K562 (cell line): ENCODE measurements around the gene FABP2. TPM values are rescaled to one million over a fixed set of nuclear protein-coding genes. Genes with fewer than 3 reads are reported as not detected.
"Not testable (repeated sequence)": the region's sequence is repeated elsewhere in the genome, so short reads cannot be mapped to it uniquely, and the experiment has no call there.

Experiments used
- ATAC-seq: fragments of 200-7000 bp; cut with Tn5 transposase; 3 replicates; pipeline ENCODE4 v1.9.1; 2020; ENCODE audit warnings: moderate library complexity
- BruUV-seq: library from RNA; stranded (reverse); fragments of 400-500 nt; replicated peaks from 2 replicates; lab custom pipeline; 2021; lab: Mats Ljungman, UMichigan
- CTCF ChIA-PET: fragments of 300-600 bp; formaldehyde crosslinking; extraction: SDS; loops from one replicate; lab custom pipeline; 2021; ENCODE audit warnings: low intra/inter-chr PET ratio; lab: Yijun Ruan, JAX
- POLR2A ChIA-PET: fragments of 300-600, 350-650 bp; sonication (Branson Sonifier 250); formaldehyde crosslinking; extraction: SDS; loops from one replicate; lab custom pipeline; 2021; ENCODE audit warnings: antibody characterized with exemption, inconsistent platforms; lab: Yijun Ruan, JAX
- DNase-seq, 4 experiments: peaks; one replicate each; pipeline versions ENCODE4 v3.0.0 to v3.0.0-alpha.2; 2011 to 2018; ENCODE audit warnings: low spot score in 3 of 4, mixed read lengths in 3 of 4; ENCODE audit errors: extremely low read depth in 1 of 4
- FAIRE-seq: peaks from 2 replicates; lab custom pipeline; 2011; peaks lifted over from hg19 to GRCh38; lab: Jason Lieb, UNC
- H2AFZ ChIP-seq: 2 replicates; pipeline ENCODE4 v1.6.0; 2011; ENCODE audit warnings: low read depth, low read length, control low read depth, inconsistent platforms
- H3K27ac ChIP-seq: fragments of 200-600 bp; 3 replicates; pipeline ENCODE4 v1.8.0; 2011; ENCODE audit warnings: low read depth, mild to moderate bottlenecking, control low read depth, inconsistent platforms, low read length, moderate library complexity, mixed read lengths; ENCODE audit errors: extremely low read depth
- H3K27me3 ChIP-seq, 2 experiments: fragments of 300-600 bp in 1 of 2; 2 replicates in 1 of 2; 3 replicates in 1 of 2; pipeline versions ENCODE4 v1.6.0 to v1.8.0; 2011; ENCODE audit warnings: inconsistent platforms in 2 of 2, low read length in 2 of 2, mild to moderate bottlenecking in 1 of 2, mixed read lengths in 1 of 2, moderate library complexity in 1 of 2; ENCODE audit not compliant: control insufficient read depth in 2 of 2, insufficient read depth in 2 of 2
- H3K36me3 ChIP-seq: fragments of 300-600 bp; 3 replicates; pipeline ENCODE4 v1.8.0; 2011; ENCODE audit warnings: mild to moderate bottlenecking, low read length, inconsistent platforms; ENCODE audit not compliant: control insufficient read depth, insufficient read depth
- H3K4me1 ChIP-seq, 2 experiments: fragments of 200-600 bp in 1 of 2; replicated peaks in 1 of 2; 2 replicates in 1 of 2; 3 replicates in 1 of 2; pipeline versions ENCODE4 v1.5.1 to v1.8.0; 2011; ENCODE audit warnings: inconsistent platforms in 2 of 2, low read length in 2 of 2, mild to moderate bottlenecking in 1 of 2, mixed read lengths in 1 of 2, moderate library complexity in 1 of 2; ENCODE audit not compliant: control insufficient read depth in 2 of 2, insufficient read depth in 2 of 2
- H3K4me2 ChIP-seq: 2 replicates; pipeline ENCODE4 v1.6.1; 2011; ENCODE audit warnings: low read length, control low read depth, inconsistent platforms, mixed read lengths; ENCODE audit not compliant: insufficient read depth
- H3K4me3 ChIP-seq: fragments of 200-600 bp; sonication (generic), shearing (Covaris generic); 2 replicates; pipeline ENCODE4 v1.5.1; 2016; ENCODE audit warnings: control low read depth, inconsistent platforms
- H3K79me2 ChIP-seq: fragments of 200-600 bp; 3 replicates; pipeline ENCODE4 v1.8.0; 2011; ENCODE audit warnings: low read length, inconsistent platforms; ENCODE audit not compliant: control insufficient read depth, insufficient read depth
- H3K9ac ChIP-seq, 2 experiments: 2 replicates each; pipeline versions ENCODE4 v1.6.0 to v1.6.1; 2011; ENCODE audit warnings: low read depth in 2 of 2, low read length in 2 of 2, control low read depth in 1 of 2, inconsistent platforms in 1 of 2, mild to moderate bottlenecking in 1 of 2, mixed read lengths in 1 of 2; ENCODE audit not compliant: insufficient read depth in 1 of 2
- H3K9me1 ChIP-seq: one replicate; pipeline ENCODE4 v1.6.0; 2011; ENCODE audit warnings: inconsistent platforms, mild to moderate bottlenecking, low read length, moderate library complexity; ENCODE audit not compliant: control insufficient read depth, insufficient read depth
- H3K9me3 ChIP-seq: replicated peaks from 2 replicates; pipeline ENCODE4 v1.5.1; 2011; ENCODE audit warnings: low read depth, low read length, inconsistent platforms; ENCODE audit not compliant: control insufficient read depth, insufficient read depth
- H4K20me1 ChIP-seq: replicated peaks from 2 replicates; pipeline ENCODE4 v1.6.1; 2011; ENCODE audit warnings: low read length, inconsistent platforms, mixed read lengths; ENCODE audit not compliant: control insufficient read depth, insufficient read depth
- CEBPG ChIP-seq, 3 experiments: fragments of 200-800 bp in 1 of 3; sonication (Bioruptor generic) in 1 of 3; sonication (generic) in 1 of 3; formaldehyde crosslinking in 1 of 3; IDR thresholded peaks in 2 of 3; conservative IDR thresholded peaks in 1 of 3; 2 replicates each; pipeline versions ENCODE4 v1.6.1 to v1.8.0; 2016 to 2022; ENCODE audit warnings: missing compliant biosample characterization in 2 of 3, missing genetic modification characterization in 2 of 3, mild to moderate bottlenecking in 1 of 3, missing genetic modification reagents in 1 of 3
- EWSR1 ChIP-seq: fragments of 450-650 bp; IDR thresholded peaks from 2 replicates; pipeline ENCODE4 v1.6.1; 2018; ENCODE audit warnings: borderline replicate concordance, mild to moderate bottlenecking, low read depth, moderate library complexity; ENCODE audit not compliant: partially characterized antibody
- GABPA ChIP-seq: fragments of 200-800 bp; sonication (Bioruptor generic); conservative IDR thresholded peaks from 2 replicates; pipeline ENCODE4 v1.6.1; 2016; ENCODE audit warnings: low read depth, missing genetic modification characterization, missing compliant biosample characterization
- WGBS: fragments of 100-300 bp; shearing (Covaris generic); methylation state at CpG from one replicate; pipeline ENCODE4 v1.1.6; 2016; ENCODE audit warnings: low coverage, mixed read lengths; ENCODE audit not compliant: insufficient coverage; ENCODE audit errors: missing lambda C conversion rate; 5-methylcytosine and 5-hydroxymethylcytosine counted together
- in situ Hi-C: fragments of 300-500 bp; cut with MboI; formaldehyde crosslinking; loops from 4 replicates; pipeline ENCODE4 v1.15.0; 2018; ENCODE audit warnings: inconsistent platforms, mixed read lengths
- intact Hi-C: fragments of 100-400 bp; cut with micrococcal nuclease; formaldehyde crosslinking; loops from 2 replicates; pipeline ENCODE4 v1.14.2; 2022
- polyA plus RNA-seq, 8 experiments: library from polyadenylated mRNA; depleted of rRNA in 4 of 8; stranded (reverse) in 5 of 8; unstranded in 3 of 8; fragments of >200 nt; fragmentation: Nextera tagmentation in 2 of 8; fragmentation: Illumina TruSeq in 1 of 8; extraction: Ambion mirVana in 2 of 8; extraction: Trizol in 1 of 8; gene quantifications; 2 replicates each; pipeline versions ENCODE4 v1.2.1 to v1.2.3, GENCODE V29; 2011 to 2014; ENCODE audit warnings: inconsistent platforms in 1 of 8, missing spikeins in 1 of 8
- total RNA-seq, 7 experiments: library from RNA; depleted of rRNA in 6 of 7; stranded (reverse); fragments of >200 nt in 6 of 7; fragmentation: Illumina TruSeq in 2 of 7; extraction: Trizol in 2 of 7; gene quantifications; 2 replicates each; pipeline versions ENCODE4 v1.2.1 to v1.2.3, GENCODE V29; 2011 to 2021; ENCODE audit warnings: low replicate concordance in 1 of 7

The FABP2 gene
- total and polyA plus RNA-seq, 9 of the 15 experiments (the other 6 are each of a cell fraction or from before 2014, with no cell fraction given) = not detected

GRCh38 chr4:119337010-119337409 is 15.1 kb upstream of the FABP2 start:
- ChIA-PET POLR2A (no interaction called here), CTCF (no interaction called here)
- Histone ChIP-seq H3K27me3 (no peaks in the 10 kb centered on the region), H3K36me3 (no peaks in the 10 kb centered on the region), H3K4me2 (no peak overlapping the region), H3K9ac (no peak overlapping the region), H3K9me3 (no peaks in the 10 kb centered on the region), H3K4me3 (no peak overlapping the region), H3K27ac (no peak overlapping the region), H3K9me1 (no peaks in the 10 kb centered on the region), H3K4me1 (no peaks in the 10 kb centered on the region), H3K79me2 (no peaks in the 10 kb centered on the region), H4K20me1 (no peaks in the 10 kb centered on the region), H2AFZ (no peak overlapping the region)
- intact Hi-C loops (no loop called here), in situ Hi-C loops (no loop called here)
- no TSS peak for BruUV-seq
- TF ChIP-seq EWSR1 = no peak
- no peak for TF ChIP-seq CEBPG (CRISPR knock-in tag; IDR thresholded peaks at IDR 0.05)
- peak in 1 of 2 experiments; percentile 29; a peak in 1 of 4 replicates for TF ChIP-seq CEBPG (tag; conservative IDR thresholded peaks at IDR 0.05 in 1 of 2, IDR thresholded peaks at IDR 0.05 in 1 of 2)
- TF ChIP-seq GABPA (tag) = peak; percentile 44; the same call in 1 of the 2 replicates
- FAIRE-seq = no peak
- DNase-seq = no peak
- WGBS = 7% methylated on average over 1 of the region's 1 CpG
- no peak for ATAC-seq

GRCh38 chr4:119336332-119336979 is 14.5 kb upstream of the FABP2 start:
- WGBS = 0% methylated on average over 3 of the region's 4 CpGs
- H3K27me3 ChIP-seq, H3K9ac ChIP-seq, CTCF ChIA-PET, H3K4me2 ChIP-seq, H4K20me1 ChIP-seq, H3K4me3 ChIP-seq, H3K9me3 ChIP-seq, H3K36me3 ChIP-seq, H3K79me2 ChIP-seq, in situ Hi-C loops, H3K4me1 ChIP-seq, H2AFZ ChIP-seq, POLR2A ChIA-PET, ATAC-seq, BruUV-seq, H3K27ac ChIP-seq, H3K9me1 ChIP-seq, intact Hi-C loops, DNase-seq, FAIRE-seq: not testable (repeated sequence)
